Choroid plexus epithelial cell (primary cell): ENCODE results near the gene IL5.

Experiments
- DNase-seq: peaks from one replicate; pipeline ENCODE4 v3.0.0-alpha.2; 2010; ENCODE audit warnings: low read depth
- H3K4me3 ChIP-seq: 2 replicates; pipeline ENCODE4 v1.5.1; 2011; ENCODE audit warnings: low read depth, mild to moderate bottlenecking, control low read depth, low read length, moderate library complexity
- TF ChIP-seq, protein P1 (sequence below): conservative IDR thresholded peaks from 2 replicates; pipeline ENCODE4 v1.5.1; 2011; ENCODE audit warnings: low read depth, mild to moderate bottlenecking, control low read depth, inconsistent platforms, low read length, moderate library complexity

The IL5 gene

GRCh38 chr5:132547269-132547668 lies 3.9 kb upstream of the IL5 start:
- no peak overlapping the region for H3K4me3 ChIP-seq
- DNase-seq, result no peak
- TF ChIP-seq, protein P1, sequence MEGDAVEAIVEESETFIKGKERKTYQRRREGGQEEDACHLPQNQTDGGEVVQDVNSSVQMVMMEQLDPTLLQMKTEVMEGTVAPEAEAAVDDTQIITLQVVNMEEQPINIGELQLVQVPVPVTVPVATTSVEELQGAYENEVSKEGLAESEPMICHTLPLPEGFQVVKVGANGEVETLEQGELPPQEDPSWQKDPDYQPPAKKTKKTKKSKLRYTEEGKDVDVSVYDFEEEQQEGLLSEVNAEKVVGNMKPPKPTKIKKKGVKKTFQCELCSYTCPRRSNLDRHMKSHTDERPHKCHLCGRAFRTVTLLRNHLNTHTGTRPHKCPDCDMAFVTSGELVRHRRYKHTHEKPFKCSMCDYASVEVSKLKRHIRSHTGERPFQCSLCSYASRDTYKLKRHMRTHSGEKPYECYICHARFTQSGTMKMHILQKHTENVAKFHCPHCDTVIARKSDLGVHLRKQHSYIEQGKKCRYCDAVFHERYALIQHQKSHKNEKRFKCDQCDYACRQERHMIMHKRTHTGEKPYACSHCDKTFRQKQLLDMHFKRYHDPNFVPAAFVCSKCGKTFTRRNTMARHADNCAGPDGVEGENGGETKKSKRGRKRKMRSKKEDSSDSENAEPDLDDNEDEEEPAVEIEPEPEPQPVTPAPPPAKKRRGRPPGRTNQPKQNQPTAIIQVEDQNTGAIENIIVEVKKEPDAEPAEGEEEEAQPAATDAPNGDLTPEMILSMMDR, result no peak

- no peak for DNase-seq
- no peak overlapping the region for H3K4me3 ChIP-seq
Observed at GRCh38 chr5:132546108-132546507, 2.8 kb upstream of the IL5 start.

DNA sequence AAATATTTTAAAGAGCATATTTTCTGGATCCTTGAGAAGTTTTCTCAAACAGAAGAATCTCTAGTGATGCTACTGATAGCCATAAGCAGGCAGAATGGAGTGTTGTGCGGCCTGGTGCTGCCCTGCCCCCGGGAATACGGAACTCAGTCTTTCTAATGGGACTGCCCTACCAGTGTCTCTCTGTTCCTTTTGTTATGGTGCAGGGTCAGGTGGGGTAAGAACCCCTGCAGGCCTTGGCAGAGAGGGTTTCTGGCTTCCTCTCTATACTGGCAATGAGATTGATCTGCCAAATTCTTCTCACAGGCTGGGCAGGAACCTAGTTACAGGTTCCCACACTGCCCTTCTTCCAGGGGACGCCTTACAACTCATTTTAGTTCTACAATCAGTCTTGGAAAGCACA lies 2.6 kb downstream of the IL5 start:
- TF ChIP-seq, protein P1, result no peak
- DNase-seq, result no peak
- H3K4me3 ChIP-seq, result no peak overlapping the region

More at GRCh38 chr5:132546108-132546507, 2.8 kb upstream of the IL5 start:
- TF ChIP-seq, protein P1, result no peak

- no peak overlapping the region for H3K4me3 ChIP-seq
- TF ChIP-seq, protein P1, result no peak
- no peak for DNase-seq
Observed at GRCh38 chr5:132540149-132540548, 3.2 kb downstream of the IL5 start.

DNA sequence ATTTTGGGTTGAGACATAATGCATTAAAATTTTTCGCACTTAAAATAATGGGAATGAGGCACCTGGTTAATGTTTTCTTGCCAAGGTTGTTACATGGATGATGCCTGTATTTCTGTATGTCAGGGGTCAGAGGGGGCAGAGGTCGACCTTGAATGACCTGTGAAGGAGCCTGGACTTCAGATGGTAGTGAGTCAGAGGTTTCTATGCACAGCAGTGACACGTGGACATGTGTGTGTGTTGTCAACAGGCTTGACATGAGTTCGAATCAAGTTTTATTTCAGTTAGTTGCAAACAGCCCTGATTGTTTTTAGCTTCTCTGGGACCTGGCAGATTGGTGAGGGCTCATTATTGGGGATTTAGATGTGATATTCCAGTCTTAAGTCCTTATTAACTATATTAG lies 3.6 kb downstream of the IL5 start:
- DNase-seq, result no peak
- TF ChIP-seq, protein P1, result no peak
- no peak overlapping the region for H3K4me3 ChIP-seq

DNA sequence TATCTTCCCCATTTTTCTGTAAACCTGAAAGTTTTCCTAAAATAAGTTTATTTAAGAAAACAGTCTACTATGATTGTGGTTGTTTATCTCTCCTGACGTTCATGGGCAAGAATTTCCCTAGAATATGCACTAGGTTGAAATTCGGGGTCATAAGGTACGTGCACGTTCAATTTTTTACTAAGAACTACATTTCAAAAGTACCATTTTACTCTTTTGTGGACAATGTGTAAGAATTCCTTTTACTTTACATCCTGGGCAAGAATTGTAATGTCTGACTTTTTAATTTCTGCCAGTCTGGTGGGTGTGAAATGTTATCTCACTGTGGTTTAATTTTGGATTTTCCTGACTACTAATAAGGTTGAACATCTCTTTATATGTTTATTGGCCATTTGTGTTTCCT lies 12.4 kb downstream of the IL5 start:
- no peak overlapping the region for H3K4me3 ChIP-seq
- TF ChIP-seq, protein P1, result no peak
- no peak for DNase-seq

DNA sequence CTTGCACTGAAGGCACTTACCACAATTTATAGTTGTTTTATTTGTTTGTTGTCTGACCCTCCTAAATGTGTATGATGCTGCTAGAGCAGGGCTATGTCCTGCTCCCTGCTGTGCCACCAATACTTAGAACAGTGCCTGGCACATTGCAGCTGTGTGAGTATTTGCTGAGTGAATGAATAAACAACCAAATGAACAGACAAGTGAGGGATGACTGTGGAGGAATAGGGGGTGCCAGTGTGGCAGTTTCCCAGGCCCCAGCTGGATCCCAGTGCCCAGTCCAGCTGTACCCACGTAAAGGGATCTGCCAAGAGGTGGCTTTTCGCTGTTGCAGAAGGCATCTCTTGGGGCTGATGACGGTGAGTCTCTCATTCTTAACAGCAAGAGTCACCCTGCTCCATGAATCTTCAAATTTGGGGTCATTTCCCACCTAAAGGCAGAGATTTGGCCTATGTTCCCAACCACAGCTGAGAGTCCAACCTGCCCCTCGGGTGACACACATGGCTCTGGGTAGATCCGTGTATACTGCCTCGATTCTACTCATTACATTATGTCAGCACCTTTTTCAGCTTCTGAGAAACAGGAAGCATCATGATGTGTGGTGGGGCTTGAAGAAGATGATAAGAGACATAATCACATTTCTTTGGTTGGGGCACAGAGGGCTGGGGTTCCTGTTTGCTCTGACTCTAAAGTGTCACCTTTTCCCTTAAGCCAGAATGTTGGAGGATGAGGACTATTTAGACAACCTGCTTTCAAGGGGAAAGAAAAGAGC lies 14.3 kb downstream of the IL5 start:
- TF ChIP-seq, protein P1, result no peak
- no peak overlapping the region for H3K4me3 ChIP-seq
- DNase-seq, result no peak
